ENCODE measurements around the gene NONO.
"Not testable (repeated sequence)": the region's sequence is repeated elsewhere in the genome, so short reads cannot be mapped to it uniquely, and the experiment has no call there.

NONO gene, protein sequence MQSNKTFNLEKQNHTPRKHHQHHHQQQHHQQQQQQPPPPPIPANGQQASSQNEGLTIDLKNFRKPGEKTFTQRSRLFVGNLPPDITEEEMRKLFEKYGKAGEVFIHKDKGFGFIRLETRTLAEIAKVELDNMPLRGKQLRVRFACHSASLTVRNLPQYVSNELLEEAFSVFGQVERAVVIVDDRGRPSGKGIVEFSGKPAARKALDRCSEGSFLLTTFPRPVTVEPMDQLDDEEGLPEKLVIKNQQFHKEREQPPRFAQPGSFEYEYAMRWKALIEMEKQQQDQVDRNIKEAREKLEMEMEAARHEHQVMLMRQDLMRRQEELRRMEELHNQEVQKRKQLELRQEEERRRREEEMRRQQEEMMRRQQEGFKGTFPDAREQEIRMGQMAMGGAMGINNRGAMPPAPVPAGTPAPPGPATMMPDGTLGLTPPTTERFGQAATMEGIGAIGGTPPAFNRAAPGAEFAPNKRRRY

DNA sequence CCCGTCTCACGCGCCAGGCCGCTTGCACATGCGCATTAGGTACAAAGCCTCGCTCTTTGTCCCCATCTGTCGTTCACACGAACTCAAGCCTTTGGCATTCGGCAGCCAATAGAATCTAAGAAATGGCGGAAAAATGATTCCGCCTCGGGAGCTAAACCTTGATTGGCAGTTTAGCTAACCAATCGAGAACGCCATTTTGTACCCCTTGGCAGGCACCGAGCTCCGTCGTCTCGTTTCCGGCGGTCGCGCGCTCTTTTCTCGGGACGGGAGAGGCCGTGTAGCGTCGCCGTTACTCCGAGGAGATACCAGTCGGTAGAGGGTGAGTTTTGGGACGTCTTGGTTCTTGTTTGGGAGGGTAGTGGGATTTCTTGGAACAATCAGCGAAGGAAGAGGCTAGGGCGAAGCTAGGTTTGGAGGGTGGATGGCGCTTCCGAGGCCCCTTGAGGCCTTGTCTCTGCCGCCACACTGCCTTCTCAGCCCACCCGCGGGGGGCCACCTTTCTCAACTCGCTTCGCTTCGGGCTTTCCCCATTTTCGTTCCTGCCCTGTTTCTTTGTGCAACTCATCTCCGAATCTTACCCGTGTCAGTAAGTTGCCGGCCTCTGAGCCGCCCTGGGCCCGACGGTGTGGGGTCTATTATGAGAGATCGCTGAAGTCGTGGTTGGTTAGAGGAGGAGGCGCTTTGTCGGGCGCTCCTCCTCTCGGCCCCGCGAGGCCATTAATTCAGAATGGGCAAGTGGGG is at the start of gene NONO:
NONO (plus strand) TSS at position 233 of the 741 bp plus-strand sequence. CDS start 7,003 bp downstream, outside the sequence.
- DNase-seq, result peak; percentile 62

DNA sequence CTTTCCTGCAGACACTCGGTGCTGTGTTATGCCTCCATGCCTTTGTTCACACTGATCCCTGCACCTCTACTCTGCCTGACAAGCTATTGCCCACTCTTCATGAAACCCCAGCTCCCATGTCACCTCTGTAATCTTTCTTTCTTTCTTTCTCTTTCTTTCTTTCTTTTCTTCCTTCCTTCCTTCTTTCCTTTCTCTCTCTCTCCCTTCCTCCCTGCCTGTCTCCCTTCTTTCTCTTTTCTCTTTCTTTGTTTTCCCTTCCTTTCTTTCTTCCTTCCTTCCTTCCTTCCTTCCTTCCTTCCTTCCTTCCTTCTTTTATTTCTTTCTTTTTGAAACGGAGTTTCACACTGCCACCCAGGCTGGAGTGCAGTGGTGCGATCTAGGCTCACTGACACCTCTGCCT is 48.0 kb upstream of the NONO start:
- no peak for DNase-seq

DNA sequence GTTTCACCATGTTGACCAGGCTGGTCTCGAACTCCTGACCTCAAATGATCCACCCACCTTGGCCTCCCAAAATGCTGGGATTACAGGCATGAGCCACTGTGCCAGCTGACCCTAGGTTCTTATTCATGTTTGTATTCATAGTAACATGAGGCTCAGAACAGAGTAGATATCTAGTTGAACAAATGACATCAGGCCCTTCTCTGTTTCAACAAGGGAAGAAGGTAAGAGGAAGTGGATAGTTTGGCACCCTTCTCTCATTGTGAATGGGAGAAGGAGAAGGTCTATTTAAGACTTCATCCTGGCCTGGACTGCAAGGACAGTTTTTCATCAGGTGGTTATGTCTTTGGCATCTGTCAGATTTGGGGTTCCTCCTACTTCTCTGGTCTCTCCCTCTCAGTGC is 46.6 kb upstream of the NONO start:
- DNase-seq, result no peak

DNA sequence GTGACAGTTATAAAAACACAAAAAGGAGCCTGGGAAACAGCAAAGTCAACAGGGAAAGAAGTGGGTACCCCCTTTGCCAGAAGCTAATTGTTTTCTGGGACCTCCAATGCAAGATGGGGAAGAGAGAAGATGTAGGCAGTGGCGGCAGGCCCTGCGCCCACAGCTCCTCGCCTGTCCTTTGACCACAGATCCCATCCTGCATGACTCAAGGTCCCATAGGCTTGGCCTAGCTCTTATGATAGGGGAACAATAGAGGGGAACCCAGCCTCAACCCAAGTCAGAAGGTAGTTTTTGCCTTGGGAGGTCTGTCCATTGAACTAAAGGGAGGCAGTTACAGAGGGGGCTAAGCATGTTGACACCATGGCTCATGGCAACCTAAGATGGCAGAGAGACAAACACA is 43.7 kb upstream of the NONO start:
- no peak for DNase-seq

DNA sequence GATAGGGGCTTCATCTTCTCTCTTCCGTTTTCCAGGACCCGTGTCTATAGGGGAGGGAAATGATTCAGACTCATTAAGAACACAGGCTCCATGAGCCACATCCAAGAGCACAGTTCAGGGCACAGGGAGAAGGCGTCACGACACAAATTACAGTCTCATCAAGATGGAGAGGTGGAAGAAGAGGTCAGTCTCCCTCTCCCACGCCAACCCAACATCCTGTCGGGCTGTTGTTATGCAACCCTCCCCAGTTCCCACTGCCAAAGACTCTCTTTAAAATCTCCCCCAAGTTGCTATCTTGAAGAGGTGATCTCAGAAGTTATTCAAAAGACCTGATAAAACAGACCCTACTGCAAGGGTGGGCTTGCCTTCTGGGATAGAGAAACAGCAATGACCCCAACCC is 42.1 kb upstream of the NONO start:
- no peak for DNase-seq

DNA sequence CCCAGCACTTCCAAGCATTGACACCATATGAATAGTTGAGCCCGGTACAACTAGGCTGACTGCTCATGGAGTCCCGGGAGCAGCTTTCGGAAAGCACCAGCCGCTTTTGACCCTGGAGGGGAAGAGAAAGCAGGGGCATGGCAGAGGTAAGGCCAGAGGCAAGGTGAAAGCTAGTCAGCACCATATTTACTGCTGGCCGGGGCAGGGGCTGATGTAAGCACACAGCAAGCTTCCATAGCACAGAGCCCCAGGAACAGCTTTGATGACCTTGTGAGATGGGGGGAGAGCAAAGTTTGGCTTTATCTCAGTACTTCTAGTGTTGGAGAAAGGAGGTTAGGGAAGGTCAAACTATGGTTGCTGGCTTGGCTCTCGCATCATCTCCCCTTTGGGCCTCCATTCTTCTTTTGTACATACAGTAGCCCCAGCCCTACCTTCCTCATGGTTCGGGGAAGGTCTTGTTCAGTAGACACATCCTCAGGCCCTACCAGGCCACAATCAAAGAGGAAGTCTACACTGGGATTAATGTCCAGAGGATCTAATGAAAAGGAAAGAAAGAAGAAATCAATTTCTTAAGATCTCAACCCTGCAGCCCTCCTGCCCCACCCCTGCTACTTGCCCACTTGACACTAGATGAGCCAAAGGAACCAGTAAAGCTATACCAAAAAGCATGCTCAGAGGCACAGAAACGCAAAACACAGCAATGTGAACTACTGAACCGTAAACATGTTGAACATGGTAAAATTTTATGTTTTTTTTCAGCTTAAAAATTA is 38.9 kb upstream of the NONO start:
- DNase-seq, result no peak

DNA sequence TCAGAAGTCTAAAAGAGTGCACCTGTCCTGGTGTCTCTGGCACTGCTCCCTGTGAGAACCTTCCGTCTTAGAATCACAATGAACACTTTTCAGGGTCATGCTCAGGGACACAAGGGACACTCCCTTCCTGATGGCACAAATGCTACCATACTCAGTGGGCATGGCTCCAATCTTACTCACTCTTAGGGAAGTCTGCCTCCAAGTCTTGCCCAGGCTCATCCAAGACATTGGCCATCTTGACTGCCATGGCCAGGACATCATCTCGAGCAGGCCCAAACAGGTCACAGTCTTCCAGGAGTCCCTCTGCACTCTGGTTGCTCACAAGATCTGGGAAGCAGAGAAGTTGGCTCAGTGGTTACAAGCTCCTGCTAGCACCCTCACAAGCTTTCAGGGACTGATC is 38.3 kb upstream of the NONO start:
- DNase-seq, result no peak

DNA sequence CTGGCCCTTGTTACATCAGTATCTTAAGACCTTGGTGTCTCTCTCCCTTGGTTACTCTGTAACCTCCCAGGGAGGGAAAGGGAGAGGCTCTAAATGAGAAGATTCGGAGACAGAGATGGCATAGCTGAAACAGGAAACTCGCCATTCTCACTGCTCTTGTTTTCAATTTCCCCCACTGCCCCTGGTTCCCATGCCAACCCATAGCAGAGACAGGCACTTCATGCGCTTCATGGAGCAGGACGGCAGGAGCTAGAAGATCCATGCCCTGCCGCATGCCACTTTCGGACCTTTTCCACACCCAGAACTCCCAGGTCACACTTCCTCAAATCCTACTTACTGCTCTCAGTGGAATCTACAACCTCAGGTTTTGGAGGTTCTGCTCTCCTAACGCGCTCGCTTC is 32.6 kb upstream of the NONO start:
- no peak for DNase-seq

DNA sequence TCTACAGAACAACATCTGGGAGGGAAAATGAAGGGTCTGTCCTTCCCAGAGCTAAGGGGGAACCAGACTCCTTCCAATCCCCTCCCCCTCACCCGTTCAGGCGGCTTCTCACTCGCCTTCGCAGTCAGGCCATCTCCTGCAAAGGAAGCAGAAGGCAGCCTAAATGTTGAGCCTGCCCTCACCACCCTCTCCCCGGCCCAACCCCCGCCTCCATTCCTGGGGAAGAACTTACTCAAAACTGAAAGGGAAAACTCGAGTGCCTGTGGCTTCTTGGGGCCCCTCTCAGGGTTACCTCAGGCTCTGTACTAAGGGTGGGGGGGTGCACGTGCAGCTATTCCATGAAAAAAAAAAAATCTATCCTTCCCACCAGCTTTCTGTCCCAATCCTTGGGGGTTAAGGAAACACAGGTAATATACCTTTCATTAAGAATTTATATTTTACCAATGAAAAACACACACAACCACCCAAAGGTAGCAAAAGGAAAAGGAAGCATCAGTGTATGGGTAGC is 31.9 kb upstream of the NONO start:
- DNase-seq, result no peak

DNA sequence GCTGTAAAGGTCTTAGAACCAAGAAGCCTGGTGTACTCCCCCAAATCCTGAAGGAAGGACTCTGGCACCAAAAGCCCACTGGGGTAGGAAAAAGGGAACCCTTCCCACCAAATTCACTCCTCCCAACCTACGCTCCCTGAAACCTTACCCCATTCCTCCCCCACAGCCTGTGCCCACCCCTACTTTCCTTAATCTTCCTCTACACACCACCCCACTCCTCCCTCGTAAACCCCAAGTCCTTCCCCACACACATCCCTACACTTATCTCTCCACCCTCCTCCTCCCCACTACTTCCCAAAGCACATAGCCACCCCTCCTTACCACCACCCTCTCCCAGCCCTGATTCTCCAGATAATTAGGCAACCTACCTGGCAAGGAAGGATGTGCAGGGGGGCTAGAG is 31.2 kb upstream of the NONO start:
- no peak for DNase-seq

DNA sequence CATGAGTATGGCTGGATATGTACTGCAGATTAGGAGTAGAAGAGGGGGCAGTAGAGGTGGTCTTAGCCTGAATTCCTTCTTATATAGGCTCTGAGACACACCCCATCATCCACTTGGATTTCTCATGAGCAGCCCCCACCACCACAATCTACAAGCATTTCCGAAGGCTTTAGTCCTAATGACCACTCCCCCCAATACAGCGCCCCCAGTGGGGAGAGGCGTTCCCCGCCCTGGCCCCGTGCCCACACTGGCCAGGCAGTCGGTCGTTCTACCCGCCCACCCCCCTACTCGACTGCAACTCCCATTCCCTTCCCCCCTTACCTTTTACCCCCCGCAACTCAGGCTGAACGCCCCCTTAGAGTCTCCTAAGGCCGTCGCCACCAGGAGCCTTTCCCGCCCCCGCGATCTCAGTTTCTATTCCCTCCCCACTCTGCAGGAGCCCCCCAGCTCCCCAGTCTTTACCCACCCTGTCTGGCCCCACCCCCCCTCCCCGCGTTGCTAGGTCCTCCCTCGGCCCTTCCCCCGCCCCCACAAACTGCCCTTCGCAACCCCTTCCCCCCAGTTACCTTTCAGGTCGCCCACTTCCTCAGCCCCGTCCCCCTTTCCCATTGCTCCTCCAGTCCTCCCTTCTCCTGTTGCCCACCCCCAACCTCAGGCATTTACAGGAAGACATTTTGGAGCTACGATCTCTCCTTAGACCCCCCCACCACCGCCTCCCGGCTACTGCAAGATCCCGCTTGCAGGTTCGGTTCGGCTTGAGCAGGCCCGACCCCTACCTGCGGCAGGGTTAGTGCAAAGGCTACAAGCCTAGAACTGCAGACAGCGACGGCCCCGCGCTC is 30.0 kb upstream of the NONO start:
- DNase-seq, result no peak

DNA sequence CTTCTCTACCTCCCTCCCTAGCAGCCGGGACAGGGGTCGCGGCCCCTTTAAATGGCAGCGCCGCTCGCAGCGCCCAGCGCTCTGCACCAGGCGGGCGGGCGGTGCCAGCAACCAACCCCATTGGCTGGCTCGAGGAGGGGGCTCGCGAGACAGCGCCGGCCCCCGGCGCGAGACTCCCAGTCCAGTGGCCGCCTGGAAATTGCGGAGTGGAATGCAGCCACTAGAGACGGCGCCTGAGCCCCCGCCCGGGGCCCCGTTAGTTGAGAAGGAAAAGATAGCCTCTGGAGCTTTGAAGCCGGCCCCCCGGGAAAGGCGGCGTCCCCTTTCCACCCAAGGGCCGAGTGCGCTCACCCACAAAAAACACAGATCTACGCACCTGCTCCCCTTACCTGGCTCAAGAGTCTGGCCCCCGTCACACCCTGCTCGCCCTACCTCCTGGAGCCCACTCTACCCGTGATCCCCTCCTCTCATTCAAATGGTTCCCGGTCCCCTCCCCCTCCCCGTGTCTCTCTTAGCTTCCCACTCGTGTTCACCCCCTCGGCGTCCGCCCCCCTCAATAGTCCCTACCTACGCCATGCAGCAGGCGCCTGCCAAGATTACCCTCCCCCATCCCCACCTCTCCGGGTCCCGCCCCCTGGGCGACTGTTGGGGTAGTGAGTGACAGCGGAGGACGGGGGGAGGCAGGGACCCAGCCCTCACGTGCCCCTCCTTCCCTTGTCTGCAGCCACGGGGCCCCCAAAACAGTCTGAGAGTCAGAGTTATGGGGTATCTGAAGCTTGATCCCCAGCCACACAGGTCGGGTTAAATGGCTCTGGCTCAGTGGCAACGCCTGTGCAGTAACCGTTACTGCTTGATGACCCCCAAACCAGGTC is 29.1 kb upstream of the NONO start, which contains the start of gene ZMYM3:
ZMYM3 (minus strand) TSS at position 49 of the 872 bp plus-strand sequence. CDS start 885 bp downstream, outside the sequence.
- peak; percentile 18 for DNase-seq

DNA sequence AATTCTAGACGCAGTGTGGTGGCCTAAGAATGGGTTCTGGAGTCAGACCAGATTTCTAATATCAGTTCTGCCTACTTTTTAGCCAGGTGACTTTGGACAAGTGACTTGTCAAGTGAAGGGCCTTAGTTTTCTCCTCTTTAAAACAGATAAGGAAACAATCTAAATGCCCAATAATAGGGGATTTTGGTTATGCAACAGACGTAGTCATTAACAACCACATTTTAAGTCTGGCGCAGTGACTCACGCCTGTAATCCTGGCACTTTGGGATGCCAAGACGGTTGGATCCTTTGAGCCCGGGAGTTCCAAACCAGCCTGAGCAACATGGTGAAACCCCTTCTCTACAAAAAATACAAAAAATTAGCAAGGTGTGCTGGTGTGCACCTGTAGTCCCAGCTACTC is 27.4 kb upstream of the NONO start:
- no peak for DNase-seq

DNA sequence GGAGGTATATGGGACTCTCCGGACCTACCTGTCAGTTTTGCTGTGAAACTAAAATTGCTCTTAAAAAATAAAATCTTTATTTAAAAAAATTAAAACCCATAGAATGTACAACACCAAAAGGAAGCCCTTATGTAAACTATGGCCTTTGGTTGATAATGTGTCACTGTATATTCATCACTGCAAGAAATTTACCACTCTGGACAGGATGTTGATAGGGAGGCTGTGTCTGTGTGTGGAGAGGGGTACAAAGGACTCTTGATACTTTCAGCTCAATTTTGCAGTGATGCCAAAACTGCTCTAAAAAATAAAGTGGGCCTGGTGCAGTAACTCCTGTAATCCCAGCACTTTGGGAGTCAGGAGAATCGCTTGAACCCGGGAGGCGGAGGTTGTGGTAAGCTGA is 26.6 kb upstream of the NONO start:
- no peak for DNase-seq

DNA sequence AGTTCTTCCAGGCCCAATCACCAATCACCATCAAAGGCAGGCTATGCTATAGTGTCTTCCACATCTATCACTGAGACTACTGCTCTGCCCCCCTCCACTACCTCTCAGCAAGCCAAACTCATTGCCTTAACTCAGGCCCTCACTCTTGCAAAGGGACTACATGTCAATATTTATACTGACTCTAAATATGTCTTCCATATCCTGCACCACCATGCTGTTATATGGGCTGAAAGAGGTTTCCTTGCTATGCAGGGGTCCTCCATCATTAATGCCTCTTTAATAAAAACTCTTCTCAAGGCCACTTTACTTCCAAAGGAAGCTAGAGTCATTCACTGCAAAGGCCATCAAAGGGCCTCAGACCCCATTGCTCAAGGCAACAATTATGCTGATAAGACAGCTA is 14.8 kb upstream of the NONO start:
- not testable (repeated sequence) for DNase-seq

DNA sequence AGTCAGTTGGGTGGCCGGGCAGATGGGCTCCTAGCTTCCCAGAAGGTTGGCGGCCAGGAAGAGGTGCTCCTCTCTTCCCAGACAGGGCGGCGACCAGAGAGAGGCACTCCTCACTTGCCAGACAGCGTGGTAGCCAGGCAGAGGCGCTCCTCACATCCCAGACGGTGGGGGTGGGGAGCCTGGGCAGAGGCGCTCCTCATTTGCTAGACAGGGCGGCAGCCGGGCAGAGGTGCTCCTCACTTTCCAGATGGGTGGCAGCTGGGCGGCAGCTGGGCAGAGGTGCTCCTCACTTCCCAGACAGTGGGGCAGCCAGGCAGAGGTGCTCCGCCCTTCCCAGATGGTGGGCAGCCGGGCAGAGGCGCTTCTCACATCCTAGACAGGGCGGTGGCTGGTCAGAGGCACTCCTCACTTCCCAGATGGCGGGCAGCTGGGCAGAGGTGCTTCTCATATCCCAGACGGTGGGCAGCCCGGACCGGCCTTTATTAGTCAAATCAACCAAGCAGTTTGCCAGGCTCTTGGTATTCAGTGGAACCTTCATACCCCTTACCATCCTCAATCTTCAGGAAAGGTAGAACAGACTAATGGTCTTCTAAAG is 13.5 kb upstream of the NONO start:
- DNase-seq, result no peak

DNA sequence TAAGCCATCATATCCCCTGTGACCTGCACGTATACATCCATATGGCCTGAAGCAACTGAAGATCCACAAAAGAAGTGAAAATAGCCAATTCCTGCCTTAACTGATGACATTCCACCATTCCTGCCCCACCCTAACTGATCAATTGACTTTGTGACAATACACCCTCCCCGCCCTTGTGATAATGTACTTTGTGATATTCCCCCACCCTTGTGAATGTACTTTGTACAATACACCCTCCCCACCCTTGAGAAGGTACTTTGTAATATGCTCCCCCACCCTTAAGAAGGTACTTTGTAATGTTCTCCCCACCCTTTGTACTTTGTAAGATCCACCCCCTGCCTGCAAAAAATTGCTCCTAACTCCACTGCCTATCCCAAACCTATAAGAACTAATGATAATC is 11.1 kb upstream of the NONO start:
- not testable (repeated sequence) for DNase-seq

DNA sequence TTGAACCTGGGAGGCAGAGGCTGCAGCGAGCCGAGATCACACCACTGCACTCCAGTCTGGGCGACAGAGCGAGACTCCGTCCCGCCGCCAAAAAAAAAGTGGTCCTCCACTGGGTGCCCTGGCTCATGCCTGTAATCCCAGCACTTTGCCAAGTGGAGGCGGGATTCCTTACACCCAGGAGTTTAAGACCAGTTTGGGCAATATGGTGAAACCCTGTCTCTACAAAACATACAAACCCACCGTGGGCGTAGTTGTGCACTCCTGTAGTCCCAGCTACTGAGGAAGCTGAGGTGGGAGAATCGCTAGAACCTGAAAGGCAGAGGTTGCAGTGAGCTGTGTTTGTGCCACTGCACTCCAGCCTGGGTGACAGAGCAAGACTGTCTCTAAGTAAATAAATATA is 2.1 kb upstream of the NONO start:
- not testable (repeated sequence) for DNase-seq

DNA sequence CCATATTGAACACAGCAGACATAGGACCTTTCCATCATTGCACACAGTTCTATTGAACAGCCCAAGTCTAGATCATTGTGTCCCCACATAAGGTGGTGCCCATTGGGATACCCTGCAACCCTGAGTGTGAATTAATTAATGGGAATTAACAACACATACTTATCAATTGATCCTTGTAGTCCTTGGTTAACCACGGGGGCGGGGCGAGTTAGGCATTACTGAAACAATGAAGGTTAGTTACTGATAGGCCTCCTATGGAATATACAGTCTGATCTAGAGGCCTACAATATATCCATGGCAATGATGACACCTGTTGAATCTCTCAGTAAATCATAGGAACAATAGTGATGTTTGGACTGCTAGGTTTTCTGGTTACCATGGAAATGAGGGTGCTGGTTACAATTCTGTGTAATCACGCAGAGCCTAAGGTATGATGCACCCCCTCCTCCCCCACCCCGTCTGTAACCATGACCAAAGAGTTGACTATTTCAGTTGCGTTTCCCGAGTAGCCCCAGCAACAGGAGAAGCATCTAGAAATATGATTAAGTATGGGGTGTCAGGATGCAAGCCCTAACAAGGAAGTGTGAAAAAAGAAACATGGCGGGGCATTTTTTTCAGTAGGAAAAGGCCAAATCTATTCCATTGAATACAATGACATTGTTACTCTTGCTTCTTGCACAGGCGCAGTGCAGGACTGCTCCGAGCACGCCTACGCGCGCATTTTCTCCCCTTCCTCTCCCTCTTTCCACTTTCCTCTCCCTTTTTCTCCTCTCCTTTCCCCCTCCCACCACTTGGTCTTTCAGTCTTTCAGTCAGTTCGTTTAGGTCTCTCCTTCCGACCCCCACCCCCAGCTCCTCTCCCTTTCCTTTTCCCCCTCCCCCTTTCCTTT is 677 bp upstream of the NONO start:
- DNase-seq, result peak; percentile 43

DNA sequence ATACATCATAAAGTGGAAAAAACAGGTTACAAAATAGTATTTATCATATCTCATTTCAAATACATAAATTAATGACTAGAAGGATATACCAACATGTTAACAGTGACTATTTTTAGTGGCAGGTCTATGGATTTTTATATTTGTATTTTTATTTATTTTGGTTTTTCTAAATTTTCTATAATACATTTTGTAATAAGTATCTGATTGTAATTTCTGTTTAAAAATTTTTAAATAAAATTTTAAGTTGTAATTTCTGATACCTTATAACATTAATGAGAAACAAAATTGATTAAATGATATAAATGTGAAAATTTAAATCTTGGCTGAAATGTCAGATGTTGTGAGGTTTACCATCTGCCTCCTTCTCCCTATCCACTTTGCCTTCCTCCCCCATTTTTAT is 2.5 kb downstream of the NONO start:
- no peak for DNase-seq
